Stromal cell of bone marrow (primary cell): ENCODE data around the gene UQCRH.

Experiments
- DNase-seq: peaks from one replicate; pipeline ENCODE4 v3.0.0-alpha.2; 2012; ENCODE audit warnings: low read depth

Gene UQCRH

DNA sequence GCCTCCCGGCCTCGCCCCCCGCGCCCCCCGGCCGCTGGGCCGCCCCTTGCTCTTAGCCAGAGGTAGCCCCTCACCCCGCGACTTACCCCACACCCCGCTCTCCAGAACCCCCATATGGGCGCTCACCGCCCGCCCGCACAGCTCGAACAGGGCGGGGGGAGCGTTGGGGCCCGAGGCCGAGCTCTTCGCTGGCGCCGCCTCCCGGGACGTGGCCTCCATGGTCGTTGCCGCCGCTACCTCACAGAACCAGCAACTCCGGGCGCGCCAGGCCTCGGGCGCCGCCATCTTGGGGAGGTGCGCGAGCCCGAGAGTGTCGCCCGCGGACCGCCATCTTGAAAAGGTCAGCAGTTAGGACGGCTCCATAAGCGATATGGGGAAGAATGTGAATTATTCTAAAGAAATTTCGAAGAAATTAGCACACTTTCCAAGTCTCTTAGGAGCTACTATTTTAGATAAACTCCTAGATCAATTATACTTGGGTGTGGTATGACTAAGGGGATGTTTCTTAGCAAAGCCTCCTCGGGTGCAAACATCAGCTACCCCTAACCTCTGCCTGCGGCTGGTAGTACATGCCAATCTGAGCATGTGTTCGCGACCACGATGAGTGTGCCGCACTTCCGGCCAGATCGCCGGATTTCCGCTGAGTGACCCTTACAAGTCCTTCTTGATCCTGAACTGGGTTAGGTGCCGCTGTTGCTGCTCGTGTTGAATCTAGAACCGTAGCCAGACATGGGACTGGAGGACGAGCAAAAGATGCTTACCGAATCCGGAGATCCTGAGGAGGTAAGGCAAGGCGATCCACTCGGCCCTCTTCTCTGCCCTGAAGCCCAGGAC, at the start of gene UQCRH, which contains the start of gene LRRC41:
TSS of gene UQCRH (plus strand) at position 661 of the 834 bp plus-strand sequence. CDS start at position 730, 69 bp downstream.
TSS of gene LRRC41 (minus strand) at position 579 of the 834 bp plus-strand sequence. CDS start at position 285, 294 bp downstream.
- DNase-seq: peak; percentile 95

DNA sequence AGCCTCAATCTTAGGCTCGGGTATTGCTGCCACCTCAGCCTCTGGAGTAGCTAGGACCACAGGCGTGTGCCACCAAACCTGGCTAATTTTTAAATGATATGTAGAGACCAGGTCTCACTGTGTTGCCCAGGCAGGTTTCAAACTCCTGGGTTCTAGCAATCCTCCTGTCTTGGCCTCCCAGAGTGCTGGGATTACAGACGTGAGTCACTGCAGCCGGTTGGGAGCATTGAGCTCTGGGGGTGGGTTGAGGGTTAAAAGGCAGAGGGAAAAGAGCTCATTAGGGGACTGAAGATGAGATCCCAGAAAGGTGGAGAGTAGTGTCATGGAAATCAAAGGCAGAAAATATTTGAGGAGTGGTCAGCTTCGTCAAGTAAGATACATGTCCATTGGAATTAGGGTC, 48.8 kb upstream of the UQCRH start:
- no peak for DNase-seq

DNA sequence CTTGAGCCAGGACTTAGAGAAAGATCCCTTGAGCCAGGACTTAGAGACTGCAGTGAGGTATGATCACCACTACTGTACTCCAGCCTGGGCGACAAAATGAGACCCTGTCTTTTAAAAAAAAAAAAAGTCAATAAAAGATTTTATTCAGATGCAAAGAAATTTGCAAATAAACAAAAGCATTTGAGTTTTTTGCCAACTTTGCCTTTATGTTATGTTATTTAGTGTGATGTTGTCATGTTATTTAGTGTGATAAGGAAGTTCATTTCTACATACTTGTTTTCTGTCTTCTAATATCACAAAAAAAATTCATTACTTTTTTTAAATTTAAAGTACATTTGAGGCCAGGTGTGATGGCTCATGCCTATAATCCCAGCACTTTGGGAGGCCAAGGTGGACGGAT, 47.0 kb upstream of the UQCRH start:
- no peak for DNase-seq

DNA sequence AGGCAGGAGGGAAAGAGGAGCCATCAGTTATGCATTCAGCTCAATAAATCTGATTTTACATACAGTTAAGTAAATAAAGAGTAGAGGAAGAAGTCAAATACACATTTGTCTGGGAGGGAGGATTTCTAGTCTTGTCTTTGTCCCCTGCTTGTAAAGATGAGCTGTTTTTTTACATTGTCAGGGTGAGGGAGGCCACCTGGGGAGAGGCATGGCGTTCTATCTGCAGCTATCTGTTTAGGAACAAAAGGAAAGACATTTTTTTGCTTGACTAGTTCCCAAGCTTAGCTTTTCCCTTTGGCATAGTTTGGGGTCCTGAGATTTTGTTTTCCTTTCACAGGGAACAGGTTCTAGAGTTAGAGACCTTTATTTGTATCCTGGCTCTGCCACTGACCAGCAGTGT, 41.0 kb upstream of the UQCRH start:
- DNase-seq: no peak

DNA sequence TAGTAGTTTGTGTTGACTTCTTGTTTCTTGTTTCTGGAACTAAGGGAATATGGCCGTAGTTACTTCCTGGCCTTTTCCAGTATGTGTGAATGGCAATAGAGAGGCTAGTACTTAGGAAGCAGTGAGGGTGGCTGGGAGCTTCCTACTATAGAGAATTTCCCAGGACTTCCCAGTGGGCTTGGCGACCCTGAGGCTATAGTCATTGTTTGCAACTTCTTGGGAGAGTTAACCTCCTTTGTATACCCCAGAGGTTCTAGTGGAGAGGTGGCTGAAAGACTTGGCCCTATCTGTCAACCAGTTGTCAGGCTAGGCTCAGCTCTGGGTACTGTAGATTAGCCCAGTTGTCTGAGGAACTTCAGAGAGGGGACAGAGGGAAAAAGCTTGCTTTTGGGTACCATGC, 40.4 kb upstream of the UQCRH start:
- DNase-seq: no peak

DNA sequence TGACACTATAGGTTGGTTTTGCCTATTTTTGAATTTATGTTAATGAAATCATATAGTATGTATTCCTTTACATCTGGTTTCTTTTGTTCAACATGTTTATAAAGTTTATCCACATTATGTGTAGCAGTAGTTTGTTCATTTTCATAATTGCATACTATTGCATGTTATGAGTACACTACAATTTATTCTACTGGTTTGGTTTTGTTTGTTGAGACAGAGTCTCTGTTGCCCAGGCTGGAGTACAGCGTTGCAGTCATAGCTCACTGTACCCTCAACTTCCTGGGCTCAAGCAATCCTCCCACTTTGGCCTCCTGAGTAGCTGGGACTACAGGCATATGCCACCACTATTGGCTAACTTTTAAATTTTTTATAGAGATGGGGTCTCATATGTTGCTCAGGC, 34.9 kb upstream of the UQCRH start:
- DNase-seq: no peak

DNA sequence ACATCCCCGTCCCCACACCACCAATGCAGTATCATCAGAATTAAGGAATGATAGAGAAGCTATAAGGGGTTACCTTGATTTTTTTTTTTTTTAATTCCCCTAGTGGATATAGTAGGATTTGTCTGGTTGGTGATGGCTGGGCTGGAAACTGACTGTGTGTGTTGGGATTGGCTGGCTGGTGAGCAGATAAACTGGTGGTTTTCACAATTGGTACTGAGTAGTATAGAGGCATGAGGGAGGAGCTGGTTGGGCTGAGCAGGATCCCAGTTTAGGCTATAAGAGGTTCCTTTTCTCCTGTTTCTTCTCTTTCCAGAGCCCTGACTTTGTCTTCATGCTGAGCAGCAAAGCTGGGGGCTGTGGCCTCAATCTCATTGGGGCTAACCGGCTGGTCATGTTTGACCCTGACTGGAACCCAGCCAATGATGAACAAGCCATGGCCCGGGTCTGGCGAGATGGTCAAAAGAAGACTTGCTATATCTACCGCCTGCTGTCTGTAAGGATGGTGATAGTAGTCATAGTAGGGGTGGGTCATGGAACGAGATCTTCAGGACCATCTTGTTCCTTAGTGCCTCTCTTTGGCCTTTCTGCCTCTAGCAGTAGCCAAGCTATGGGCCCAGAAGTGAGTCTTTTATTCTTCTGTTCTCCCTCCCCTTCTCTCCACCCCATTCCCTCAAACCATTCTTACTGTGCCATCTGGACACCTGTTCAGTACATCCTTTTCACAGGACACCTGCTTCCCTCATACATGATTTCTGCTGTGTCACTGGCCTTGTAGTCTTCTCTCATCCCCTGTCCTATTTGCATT, 29.1 kb upstream of the UQCRH start:
- no peak for DNase-seq

DNA sequence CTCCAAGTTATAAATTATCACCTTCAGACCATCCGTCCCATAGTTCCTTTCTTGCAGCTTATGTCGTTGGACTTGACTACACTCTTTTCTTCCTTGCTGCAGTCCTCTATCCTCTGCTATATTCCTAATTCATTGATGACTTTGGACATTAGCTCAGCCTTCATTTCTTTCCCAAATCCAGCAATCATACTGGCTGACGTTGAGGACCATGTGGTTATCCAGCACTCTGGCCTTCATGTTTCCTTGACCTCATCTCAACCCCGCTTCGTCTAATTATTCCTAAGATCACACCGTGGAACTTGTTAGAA, 28.5 kb upstream of the UQCRH start:
- no peak for DNase-seq

DNA sequence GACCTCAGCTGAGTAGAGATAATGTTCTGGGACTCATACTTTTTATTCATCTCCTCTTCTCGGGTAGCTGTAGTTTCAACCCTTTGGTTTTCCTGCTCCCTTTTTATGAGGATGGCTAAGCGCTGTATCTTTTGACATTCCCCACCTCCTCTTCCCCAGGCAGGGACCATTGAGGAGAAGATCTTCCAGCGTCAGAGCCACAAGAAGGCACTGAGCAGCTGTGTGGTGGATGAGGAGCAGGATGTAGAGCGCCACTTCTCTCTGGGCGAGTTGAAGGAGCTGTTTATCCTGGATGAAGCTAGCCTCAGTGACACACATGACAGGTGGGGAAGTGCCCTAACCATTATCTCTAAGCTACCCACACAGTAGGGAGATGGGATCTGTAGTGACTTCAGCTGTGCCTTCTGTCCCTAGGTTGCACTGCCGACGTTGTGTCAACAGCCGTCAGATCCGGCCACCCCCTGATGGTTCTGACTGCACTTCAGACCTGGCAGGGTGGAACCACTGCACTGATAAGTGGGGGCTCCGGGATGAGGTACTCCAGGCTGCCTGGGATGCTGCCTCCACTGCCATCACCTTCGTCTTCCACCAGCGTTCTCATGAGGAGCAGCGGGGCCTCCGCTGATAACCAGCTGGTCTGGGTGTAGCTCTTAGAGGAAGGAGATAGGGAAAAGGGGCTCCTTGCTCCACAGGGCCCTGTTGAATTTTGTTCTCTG, 25.7 kb upstream of the UQCRH start:
- DNase-seq: no peak

DNA sequence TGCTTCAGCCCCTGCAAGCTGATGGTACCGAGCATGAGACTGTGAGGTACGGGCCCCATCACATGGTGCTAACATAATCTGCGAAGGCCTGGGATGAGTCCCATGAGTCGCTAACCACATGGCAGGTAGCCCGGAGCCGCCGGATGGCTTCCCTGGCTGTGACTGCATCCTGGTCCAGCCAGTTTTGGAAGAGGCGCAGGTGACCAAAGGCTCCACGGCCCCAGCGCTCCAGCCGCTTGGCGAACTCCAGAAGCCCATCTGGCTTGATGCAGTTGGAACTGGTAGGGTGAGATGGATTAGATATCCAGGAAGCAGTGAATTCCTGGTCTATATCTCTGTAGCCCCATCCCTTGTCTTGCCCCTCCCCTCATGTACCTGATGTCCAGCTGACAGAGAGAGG, 24.7 kb upstream of the UQCRH start:
- DNase-seq: no peak

DNA sequence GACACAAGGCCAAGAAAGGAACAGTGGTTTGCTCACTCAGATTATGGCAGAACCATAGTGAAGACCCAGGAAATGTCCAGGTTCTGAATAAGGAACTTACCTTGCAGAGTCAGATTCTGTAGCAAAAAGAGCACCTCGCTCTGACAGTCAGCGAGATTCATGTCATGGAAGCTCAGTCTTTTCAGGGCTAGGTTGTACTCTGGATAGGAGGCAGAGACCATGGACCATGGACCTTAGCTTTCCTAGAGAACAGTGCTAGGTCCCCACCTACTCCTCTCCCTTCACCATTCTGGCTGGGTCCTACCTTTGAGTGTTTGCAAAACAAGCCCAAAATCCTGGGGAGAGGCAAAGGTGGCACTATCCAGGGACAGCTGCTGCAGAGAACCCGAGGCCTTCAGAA, 23.4 kb upstream of the UQCRH start:
- no peak for DNase-seq

DNA sequence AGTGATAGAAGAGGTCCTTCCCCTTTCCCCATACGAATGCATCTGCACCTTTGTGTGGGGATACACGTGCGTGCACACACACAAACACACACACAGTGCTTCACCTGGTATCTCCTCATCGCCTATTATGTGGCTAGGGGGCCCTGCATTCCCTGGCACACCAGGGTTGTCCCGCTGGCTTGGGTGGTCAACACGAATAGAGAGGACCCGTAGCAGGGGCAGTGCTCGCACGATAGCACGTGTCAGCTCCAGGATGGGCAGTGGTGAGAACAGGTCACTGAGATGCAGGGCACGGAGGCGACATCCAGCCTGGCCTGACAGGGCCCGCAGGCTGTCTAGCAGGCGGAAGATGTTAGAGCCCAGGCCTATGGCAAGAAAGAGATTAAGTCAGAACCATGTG, 22.5 kb upstream of the UQCRH start:
- DNase-seq: no peak

DNA sequence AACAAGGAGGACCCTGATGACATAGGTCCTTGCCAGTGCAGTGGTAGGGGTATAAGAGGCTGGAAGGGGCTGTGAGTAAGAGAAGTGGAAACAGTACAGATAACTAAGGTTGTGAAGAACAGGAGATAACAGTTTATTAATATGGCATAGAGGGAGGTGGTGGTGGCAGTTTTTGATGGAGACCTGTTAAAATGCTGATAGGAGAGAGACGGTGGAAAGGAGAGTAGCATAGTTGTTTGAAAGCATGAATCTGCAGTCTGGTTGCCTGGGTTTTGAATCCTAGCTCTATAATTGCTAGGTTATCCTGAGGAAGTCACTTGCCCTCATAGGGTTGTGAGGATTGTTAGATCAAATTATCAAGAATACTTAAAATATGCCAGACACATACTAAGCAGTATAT, 19.4 kb upstream of the UQCRH start:
- DNase-seq: no peak

DNA sequence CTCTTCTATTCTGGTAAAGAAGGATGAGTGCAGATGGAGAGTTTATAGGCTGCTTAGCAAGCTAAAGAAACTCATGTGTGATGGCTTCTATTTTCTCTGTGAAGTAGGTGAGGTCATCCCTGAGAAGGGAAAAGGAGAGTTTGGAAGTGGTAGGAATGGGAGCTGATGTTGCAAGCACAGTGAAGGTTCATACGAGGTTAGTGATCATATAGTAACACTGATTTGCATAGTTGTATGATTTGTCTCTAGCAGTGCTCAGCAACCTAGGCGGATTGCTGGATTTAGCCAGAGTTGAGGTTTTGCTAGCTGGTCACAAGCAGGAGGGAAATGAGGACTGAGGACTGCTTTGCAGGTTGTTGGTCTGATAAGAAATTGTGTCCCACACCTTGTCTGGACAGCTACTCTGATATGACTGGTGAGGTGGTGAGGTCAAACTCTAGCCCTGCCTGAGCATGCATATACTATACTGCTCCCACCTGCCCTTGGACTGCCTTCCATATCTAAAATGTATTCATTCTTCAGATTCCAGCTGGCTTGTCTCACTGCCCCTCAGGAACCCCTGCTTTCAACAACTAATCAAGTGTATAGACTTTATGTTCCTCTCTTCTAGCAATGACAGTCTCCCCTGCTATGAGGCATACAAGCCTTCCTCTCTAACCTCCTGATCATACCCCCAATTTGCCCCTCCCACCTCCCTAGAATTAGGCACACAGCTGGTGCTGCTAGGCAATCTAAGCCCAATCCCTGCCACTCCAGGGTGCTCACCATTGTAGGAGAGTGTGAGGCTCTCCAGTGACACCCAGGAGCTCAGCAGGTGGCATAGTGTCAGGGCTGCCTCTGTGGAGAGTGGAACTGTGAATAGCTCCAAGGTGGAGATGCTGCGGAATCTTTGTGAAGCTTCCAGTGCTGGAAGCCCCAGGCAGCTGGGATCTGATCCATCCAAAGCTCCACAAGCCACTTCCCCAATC, 18.6 kb upstream of the UQCRH start:
- no peak for DNase-seq

DNA sequence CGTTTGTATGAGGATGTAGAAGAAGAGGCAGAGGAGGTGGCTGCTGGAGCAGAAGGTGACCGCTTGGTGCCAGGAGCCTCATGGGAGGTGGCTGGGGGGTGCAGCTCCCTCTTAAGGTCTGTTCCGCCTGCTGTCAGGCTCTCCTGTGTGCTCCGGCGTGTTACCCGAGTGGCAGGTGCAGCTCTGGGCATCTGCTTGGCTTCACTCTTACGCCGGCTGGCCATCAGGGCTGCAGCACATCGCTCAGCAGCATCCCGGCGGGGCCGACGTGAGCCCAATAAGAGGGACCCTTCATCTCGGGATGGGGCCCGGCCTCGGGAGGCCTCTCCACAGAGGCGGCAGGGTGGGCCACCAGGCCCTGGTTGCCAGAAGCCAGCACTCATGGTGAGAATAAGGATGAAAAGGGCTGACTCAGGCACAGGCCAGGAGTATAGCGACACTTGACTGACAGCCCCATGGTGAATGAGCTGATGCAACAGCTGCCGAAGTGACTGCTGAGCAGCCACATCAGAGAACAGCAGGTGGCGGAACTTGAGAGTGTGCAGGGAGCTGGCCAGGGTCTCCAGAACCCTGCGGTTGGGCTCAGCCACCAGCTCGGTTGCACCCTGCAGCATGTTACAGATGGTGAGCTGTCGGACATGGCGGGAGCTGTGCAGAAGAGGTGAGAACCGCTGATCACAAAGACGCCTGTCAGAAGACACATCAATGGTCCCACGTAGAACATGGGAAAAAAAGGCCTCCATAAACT, 17.6 kb upstream of the UQCRH start:
- DNase-seq: no peak

DNA sequence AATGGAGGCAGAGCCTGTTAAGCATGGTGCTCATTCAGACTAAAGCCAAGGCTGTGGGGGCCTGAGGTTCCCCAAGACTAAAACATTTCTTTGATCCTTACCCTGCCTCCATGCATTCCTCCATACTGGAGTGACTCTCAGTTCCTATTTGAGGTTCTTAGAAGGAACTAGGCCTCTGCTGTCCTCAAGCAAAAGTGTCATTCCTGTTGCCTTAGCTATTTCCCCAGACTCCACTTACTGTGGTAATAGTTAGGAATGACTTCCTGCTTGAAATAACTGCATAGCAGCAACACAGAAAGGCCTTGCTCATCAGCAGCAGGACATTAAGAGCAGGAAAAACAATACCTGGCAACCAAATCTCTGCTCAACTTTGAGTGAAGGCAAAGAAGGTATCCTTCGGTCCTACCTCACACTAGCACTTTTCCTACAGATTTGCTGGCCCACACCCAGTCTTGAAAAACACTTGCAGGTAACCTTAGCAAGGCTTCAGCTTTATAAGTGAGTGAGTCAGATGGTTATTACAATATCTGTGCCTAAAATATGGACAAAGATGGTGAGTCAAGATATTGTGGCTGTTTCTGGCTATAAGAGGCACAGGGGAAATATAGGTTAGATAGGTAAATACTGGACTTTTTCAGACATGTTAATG, 14.9 kb upstream of the UQCRH start:
- no peak for DNase-seq

DNA sequence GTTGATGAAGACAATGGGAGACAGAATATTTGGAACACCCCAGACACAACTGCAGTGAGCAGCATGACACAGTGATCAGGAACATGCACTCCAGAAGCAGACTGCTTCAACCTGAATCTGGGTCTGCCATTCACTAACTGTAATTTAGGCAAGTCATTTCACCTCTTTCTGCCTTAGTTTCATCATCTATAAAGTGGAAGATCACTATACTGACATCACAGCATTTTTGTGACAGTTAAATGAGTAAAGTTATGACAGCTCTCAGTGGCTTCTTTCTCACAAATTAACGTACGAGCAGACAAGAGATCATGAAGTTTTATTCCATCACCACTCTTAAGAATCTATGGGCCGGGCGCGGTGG, 14.4 kb upstream of the UQCRH start:
- no peak for DNase-seq

DNA sequence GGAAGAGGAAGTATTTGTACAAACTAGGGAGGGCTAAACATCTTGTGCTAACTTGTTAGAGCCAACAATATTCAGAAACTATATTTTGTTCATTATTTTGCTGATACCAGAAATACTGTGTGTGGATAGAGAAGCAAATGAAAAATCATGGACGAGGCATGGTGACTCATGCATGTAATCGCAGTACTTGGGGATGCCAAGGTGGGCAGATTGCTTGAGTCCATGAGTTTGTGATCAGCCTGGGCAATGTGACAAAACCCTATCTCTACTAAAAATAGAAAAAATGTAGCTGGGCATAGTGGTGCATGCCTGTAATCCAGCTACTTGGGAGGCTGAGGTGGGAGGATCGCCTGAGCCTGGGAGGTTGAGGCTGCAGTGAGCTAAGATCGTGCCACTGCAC, 13.5 kb upstream of the UQCRH start:
- no peak for DNase-seq

DNA sequence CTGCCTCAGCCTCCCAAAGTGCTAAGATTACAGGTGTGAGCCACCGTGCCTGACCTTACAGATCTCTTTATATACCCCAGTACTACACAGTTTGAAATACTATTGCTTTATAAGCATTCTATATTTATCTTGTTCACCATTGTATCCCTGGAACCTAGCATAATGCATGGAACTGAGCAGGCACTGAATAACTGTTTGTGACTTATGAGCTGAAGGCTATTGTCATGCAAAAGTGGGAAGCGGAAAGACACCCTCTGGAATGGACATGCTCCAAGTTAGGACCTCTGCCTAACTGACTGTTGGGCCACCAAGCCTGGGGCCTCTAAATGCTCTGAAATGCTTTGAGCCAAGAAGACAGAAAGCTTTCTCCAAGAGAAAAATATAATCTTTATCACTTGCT, 8.2 kb upstream of the UQCRH start:
- DNase-seq: no peak

DNA sequence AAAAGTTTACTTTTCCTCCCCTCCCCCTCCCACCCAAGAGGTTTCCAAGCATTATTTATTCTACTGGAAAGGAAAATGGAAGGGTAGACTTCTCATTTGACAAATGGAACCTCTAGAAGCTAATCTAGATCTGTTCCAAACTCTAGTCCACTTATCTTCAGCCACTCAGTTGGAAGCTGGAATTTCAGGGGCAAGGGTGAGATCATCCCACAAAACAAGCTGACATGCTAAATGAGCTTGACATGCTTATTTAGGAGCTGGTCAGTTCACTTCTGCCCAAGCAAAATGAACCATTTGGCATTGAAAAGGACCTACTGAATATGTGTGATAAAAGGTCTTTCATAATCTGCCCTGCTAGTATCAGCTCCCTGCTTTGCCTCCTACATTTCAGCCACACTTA, 5.1 kb upstream of the UQCRH start:
- DNase-seq: no peak
